Prostate gland (tissue), 2 donors: ENCODE measurements around the gene ZNF230.

Source experiments
- POLR2A ChIP-seq: fragments of 450-650 bp; IDR thresholded peaks from one replicate; pipeline ENCODE4 v1.6.1; 2016; ENCODE audit warnings: antibody characterized with exemption, mild to moderate bottlenecking
- TF ChIP-seq, protein P1 (sequence below), 4 experiments: fragments of 200-600 bp in 2 of 4; fragments of 450-650 bp in 2 of 4; sonication (generic) in 2 of 4; IDR thresholded peaks; 1 replicate in 3 of 4; 2 replicates in 1 of 4; pipeline ENCODE4 v1.5.1; 2016 to 2019; ENCODE audit warnings: antibody characterized with exemption in 4 of 4, mild to moderate bottlenecking in 2 of 4, moderate library complexity in 2 of 4

DNA sequence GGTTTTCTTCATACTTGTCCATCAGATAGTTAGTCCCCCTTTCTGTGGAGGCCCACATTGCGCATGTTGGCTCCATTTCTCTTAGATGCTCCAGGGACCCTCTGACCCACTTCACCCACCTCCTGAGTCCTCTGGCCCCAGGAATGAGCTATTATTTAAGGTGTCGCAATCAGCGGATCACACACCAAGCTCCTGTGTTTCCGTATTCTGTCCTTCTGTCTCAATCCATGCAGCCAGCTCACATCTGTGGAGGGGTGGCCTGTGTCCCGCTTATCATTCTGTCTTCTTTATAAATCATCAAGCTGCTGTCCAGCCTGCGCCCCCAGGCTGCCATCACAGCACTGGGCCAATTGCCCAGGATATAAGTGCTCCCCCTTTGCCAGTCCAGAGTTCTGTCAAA is 4.7 kb downstream of the ZNF230 start:
- TF ChIP-seq, protein P1, sequence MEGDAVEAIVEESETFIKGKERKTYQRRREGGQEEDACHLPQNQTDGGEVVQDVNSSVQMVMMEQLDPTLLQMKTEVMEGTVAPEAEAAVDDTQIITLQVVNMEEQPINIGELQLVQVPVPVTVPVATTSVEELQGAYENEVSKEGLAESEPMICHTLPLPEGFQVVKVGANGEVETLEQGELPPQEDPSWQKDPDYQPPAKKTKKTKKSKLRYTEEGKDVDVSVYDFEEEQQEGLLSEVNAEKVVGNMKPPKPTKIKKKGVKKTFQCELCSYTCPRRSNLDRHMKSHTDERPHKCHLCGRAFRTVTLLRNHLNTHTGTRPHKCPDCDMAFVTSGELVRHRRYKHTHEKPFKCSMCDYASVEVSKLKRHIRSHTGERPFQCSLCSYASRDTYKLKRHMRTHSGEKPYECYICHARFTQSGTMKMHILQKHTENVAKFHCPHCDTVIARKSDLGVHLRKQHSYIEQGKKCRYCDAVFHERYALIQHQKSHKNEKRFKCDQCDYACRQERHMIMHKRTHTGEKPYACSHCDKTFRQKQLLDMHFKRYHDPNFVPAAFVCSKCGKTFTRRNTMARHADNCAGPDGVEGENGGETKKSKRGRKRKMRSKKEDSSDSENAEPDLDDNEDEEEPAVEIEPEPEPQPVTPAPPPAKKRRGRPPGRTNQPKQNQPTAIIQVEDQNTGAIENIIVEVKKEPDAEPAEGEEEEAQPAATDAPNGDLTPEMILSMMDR (IDR thresholded peaks at IDR 0.05), result no peak
- TF ChIP-seq POLR2A, result no peak
